ENCODE results near the gene EXOC3L1.

Gene EXOC3L1

GRCh38 chr16:67210069-67210937 lies 20.4 kb upstream of the EXOC3L1 start (continued):
- no peak for TF ChIP-seq PRDM2 (tag by site-specific recombination; IDR thresholded peaks at IDR 0.05; ENCODE audit: borderline replicate concordance)
- TF ChIP-seq ZNF701 (tag by site-specific recombination; IDR thresholded peaks at IDR 0.05): no peak
- TF ChIP-seq ZNF626 (tag by site-specific recombination; IDR thresholded peaks at IDR 0.05): no peak
- TF ChIP-seq ZNF704 (tag by site-specific recombination; IDR thresholded peaks at IDR 0.05): no peak
- TF ChIP-seq ZNF311 (tag by site-specific recombination; IDR thresholded peaks at IDR 0.05; ENCODE audit: borderline replicate concordance): no peak
- TF ChIP-seq ZFP37 (tag by site-specific recombination; IDR thresholded peaks at IDR 0.05): no peak

- no peaks in the 10 kb centered on the region for H3K9me3 ChIP-seq (ENCODE audit: control insufficient read depth, insufficient read depth, low read depth, low read length)
- H3K27ac ChIP-seq (ENCODE audit: extremely low read depth, low read depth, low read length): no peak overlapping the region
- H3K4me3 ChIP-seq (ENCODE audit: low read depth, low read length): no peak overlapping the region
- ChIA-PET POLR2A (interaction anchor here (1.4 to 2.4 kb wide), 3 partner anchors 11 to 17 kb away, joined by 4 to 8 read pairs (median 5); partner anchors contain the start of gene TMEM208), CTCF (no interaction called here)
- peaks cover 0 to 15% of the 10 kb centered on the region in 2 experiments; a peak in 2 of 3 replicates for H3K36me3 ChIP-seq (ENCODE audit: control insufficient read depth in 2 of 2, insufficient read depth in 1 of 2, low read length in 2 of 2)
- no peaks in the 10 kb centered on the region for H3K4me1 ChIP-seq (ENCODE audit: control insufficient read depth, insufficient read depth, low read length)
- no peak for TF ChIP-seq ZNF624 (tag by site-specific recombination; IDR thresholded peaks at IDR 0.05)
- TF ChIP-seq PRDM10 (tag by site-specific recombination; IDR thresholded peaks at IDR 0.05): peak; percentile 38
- TF ChIP-seq KLF10 (tag by site-specific recombination; IDR thresholded peaks at IDR 0.05): no peak
- TF ChIP-seq PATZ1 (tag by site-specific recombination; IDR thresholded peaks at IDR 0.05): no peak
Observed at GRCh38 chr16:67209565-67209964, 19.6 kb upstream of the EXOC3L1 start.

Measured in HEK293 (cell line).